Measurements from ENCODE around the gene BCORL1.

DNA sequence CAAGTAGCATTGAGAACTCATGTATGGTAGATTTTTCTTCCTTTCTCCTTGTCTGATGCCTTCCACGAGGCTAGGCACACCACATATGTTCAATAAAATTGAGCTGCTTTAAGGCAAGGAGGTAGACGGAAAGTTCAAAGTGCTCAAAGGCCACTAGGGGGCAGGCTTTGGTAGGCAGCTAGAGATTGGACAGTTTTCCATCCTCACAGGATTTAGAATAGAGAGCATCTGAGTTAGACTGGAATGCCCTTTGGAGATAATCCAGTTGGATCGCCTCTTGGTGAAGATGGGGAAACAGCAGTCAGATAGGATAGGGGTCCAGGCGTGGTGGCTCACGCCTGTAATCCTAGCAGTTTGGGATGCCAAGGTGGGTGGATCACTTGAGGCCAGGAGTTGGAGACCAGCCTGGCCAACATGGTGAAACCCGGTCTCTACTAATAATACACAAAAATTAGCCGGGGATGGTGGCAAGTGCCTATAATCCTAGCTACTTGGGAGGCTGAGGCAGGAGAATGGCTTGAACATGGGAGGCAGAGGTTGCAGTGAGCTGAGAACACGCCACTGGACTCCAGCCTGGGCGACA is 97.5 kb downstream of the BCORL1 start:
- TF ChIP-seq EZH2 (IDR thresholded peaks at IDR 0.05; ENCODE audit: borderline replicate concordance, insufficient read depth, low read depth, low read length, poor library complexity, severe bottlenecking) (no peak), CTCF (IDR thresholded peaks at IDR 0.05) (peak; percentile 72)

Measured in B cell (primary cell).